GM08714 (cell line): ENCODE measurements around the gene GALNT14.
"Not testable (repeated sequence)": the region's sequence is repeated elsewhere in the genome, so short reads cannot be mapped to it uniquely, and the experiment has no call there.

Experiments used
- H3K4me3 ChIP-seq: fragments of 200-500 bp; sonication (Bioruptor generic); 2 replicates; pipeline ENCODE4 v1.5.1; 2014; ENCODE audit warnings: mild to moderate bottlenecking, low read length, inconsistent platforms
- ZNF274 ChIP-seq: IDR thresholded peaks from 2 replicates; pipeline ENCODE4 v1.6.1; 2012; ENCODE audit warnings: mild to moderate bottlenecking, low read depth, low read length

GALNT14 gene

GRCh38 chr2:31138037-31138962 is at the start of gene GALNT14:
Gene GALNT14 (minus strand): TSS chr2:31138440. CDS start chr2:31138086, 354 bp downstream.
- no peak for TF ChIP-seq ZNF274
- no peak within 1 kb of the TSS; the same call in 1 of the 2 replicates for H3K4me3 ChIP-seq

- H3K4me3 ChIP-seq, result no peak overlapping the region
- no peak for TF ChIP-seq ZNF274
These were observed 48.9 kb upstream of the GALNT14 start for GRCh38 chr2:31187166-31187565.

GRCh38 chr2:31183973-31184372 is 45.7 kb upstream of the GALNT14 start:
- H3K4me3 ChIP-seq, result not testable (repeated sequence)

- H3K4me3 ChIP-seq, result no peak overlapping the region
- TF ChIP-seq ZNF274, result no peak
These were observed 38.5 kb upstream of the GALNT14 start for GRCh38 chr2:31176742-31177141.

- no peak overlapping the region for H3K4me3 ChIP-seq
- TF ChIP-seq ZNF274, result no peak
These were observed 32.9 kb upstream of the GALNT14 start for GRCh38 chr2:31171142-31171541.

- H3K4me3 ChIP-seq, result no peak overlapping the region
- TF ChIP-seq ZNF274, result no peak
These were observed 31.9 kb upstream of the GALNT14 start for GRCh38 chr2:31170071-31170698.

GRCh38 chr2:31168291-31168690 is 30.1 kb upstream of the GALNT14 start:
- H3K4me3 ChIP-seq, result no peak overlapping the region
- no peak for TF ChIP-seq ZNF274

GRCh38 chr2:31166925-31167324 is 28.7 kb upstream of the GALNT14 start:
- TF ChIP-seq ZNF274, result no peak
- H3K4me3 ChIP-seq, result no peak overlapping the region

- TF ChIP-seq ZNF274, result no peak
- no peak overlapping the region for H3K4me3 ChIP-seq
These were observed 24.8 kb upstream of the GALNT14 start for GRCh38 chr2:31163011-31163539.

- no peak overlapping the region for H3K4me3 ChIP-seq
- TF ChIP-seq ZNF274, result no peak
These were observed 23.4 kb upstream of the GALNT14 start for GRCh38 chr2:31161637-31162036.

GRCh38 chr2:31151501-31151900 is 13.3 kb upstream of the GALNT14 start:
- H3K4me3 ChIP-seq, result no peak overlapping the region
- TF ChIP-seq ZNF274, result no peak

- no peak overlapping the region for H3K4me3 ChIP-seq
These were observed 12.0 kb upstream of the GALNT14 start for GRCh38 chr2:31150120-31150670.

GRCh38 chr2:31148514-31148913 is 10.3 kb upstream of the GALNT14 start:
- no peak for TF ChIP-seq ZNF274
- H3K4me3 ChIP-seq, result no peak overlapping the region

More at GRCh38 chr2:31150120-31150670, 12.0 kb upstream of the GALNT14 start:
- no peak for TF ChIP-seq ZNF274

GRCh38 chr2:31147645-31148044 is 9.4 kb upstream of the GALNT14 start:
- no peak for TF ChIP-seq ZNF274
- H3K4me3 ChIP-seq, result no peak overlapping the region
